HG02870 (cell line): ENCODE measurements around the gene AHR.

Experiments used
- ATAC-seq: cut with Tn5 transposase; IDR thresholded peaks from one replicate; pipeline ENCODE4 v1.9.1; 2021; ENCODE audit warnings: mild to moderate bottlenecking, moderate library complexity; ENCODE audit not compliant: unreplicated experiment

AHR gene

DNA sequence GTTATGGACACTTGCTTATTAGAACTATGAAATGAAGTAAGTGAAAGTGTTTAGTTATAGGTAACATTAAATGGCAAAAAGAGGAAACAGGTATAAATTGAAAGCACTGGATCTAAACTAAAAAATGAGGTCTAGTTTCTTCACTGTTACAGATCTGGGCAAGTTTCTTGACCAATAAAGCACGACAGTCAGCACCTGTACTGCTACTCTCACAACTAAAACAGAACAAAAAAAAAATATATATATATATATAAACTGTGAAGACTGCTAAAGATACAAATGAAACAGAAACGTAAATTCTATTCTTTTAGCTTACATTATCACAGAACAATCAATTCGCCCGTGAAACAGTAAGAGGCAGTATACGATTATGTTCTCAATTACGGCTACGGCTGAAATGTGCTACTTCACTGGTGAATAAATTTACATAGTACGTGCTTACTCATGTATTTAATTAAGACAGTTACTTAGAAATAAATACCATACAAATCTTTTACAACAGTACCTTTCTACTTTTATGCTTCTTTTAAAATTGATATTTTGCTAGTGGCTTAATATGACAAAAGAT, 4.2 kb downstream of the AHR start:
- peak; percentile 41 for ATAC-seq

DNA sequence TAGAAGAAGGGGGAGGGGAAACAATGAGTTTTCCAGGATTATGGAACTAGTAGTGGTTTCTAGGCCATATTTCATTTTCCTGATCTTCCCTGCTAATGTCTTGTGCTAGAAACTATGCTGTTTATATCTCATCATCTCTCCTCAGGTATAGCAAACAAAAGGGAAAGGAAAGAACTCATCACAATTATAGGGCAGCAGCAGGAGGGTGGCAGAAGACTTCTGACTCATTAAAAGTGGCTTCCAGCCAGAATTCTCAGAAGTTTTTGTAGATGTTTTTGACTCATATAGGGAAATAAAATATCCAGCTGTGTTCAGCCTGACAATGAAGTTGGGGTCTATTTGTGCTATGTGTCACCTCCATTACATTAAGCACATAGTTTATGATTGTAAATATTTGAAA, 6.5 kb downstream of the AHR start:
- no peak for ATAC-seq

DNA sequence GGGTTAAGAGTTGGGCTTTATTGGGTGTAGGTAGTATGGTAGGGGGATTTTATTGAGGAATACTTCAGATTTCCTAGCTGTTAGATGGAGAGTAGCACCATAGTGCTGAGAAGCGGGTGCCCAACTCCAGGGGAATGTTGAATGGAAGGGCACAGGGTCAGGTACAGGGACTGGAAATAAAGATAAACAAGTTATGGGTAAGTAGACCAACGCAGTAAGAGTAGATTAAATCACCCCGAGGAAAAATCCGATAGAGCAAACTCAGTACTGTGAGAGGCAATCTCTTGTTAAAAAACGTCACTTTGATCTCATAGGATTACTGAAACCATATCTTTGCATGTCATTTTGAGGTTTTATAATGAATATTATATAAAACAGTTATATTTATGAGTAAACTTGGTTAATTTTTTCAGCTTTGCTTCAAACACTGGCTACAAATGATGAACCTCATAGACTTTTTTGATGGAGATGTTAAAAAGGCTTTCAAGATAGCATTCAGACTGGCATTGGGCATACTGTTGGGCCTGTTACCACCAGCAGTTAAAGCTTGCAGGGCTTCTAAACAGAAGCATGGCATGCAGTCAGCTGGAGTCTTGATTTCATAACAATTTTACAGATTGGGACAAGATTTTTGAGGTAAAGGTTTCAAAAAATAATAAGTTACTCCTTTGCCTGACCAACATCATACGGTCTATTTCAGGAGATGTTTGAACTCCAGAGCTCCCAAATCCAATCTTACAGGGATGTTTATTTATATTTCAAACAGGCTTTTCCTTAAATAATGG, 7.1 kb downstream of the AHR start:
- ATAC-seq: no peak

DNA sequence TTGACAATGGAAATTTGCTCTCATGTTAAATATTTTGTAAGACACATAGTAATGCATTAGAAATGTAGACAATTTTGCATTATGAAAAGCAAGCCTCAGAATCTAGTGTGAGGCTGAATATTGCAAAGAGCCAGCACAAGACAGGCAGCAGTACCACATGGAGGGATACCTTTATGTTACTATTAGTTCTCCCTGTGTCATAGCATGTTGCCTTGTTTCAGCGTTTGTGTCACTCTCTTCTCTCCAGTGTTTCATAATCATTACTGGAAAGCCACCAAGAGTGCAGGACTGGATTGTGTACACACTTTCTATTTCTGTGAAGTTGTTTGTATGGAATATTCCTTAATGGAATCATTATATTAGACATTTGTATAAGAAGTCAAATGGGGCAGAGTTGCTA, 8.5 kb downstream of the AHR start:
- no peak for ATAC-seq

DNA sequence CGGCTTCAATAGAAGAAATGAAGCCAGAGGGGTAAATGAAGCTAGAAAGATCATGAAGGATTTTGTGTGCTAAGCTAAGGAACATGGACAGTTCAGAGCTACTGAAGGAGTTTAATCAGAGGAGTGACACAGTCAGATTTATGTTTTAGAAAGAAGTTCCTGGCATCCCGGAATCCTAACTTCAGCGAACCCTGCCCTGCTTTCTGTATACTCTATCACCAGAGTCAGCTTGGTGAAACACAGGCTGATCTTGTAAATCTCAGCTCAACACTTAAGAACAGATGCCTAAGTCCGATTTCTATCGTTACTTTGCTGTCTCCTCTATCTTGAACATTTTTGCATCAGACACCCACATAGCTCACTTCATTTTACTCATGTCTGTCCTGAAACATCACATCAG, 9.1 kb downstream of the AHR start:
- no peak for ATAC-seq

DNA sequence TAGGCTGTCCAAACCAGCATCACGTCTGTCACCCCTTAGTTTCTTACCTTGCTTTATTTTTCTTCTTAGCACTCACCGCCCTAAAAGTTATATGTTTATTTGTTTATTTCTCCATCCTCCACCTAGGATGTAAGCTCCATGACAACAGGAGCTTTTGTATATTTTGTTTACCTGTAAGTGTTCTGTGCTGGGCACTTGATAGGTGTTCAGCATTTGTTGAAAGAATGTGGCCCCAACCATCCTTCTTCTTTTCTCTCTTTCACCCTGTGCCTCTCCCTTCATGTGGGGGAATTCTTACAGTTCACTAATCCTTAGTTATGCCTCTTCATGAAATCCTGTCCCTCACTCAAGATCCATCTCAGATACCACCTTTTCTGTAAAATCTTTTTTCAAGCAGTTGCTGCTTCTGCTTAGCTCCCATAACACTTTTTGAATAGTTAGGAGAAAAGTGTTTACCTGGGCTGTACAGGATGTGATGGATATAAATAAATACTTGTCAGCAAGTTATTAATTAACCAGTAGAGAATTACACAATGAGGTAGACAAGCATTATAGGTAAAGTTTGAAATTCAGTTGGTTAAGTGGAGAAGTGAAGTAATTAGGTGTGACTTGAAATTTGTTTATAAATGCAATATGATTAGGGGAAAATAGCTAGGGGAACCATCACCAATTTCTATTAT, 9.7 kb downstream of the AHR start:
- ATAC-seq: no peak

DNA sequence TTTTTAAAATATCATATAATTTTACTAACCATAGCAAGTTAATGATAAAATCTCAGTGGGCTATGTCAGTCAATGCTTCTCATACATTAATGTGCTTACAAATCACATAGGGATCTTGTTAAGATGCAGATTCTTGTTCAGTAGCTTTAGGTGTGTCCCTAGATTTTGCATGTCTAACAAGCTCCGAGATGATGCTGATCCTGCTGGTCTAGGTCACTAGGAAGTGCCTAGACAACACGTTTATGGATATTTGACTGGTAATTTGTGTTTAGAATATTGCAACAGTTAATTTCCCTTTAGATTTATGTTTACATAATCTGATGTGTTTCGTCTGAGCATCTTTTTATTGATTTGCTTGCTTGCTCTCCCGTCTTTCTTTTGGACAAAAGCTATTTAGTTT, 12.7 kb downstream of the AHR start:
- no peak for ATAC-seq

DNA sequence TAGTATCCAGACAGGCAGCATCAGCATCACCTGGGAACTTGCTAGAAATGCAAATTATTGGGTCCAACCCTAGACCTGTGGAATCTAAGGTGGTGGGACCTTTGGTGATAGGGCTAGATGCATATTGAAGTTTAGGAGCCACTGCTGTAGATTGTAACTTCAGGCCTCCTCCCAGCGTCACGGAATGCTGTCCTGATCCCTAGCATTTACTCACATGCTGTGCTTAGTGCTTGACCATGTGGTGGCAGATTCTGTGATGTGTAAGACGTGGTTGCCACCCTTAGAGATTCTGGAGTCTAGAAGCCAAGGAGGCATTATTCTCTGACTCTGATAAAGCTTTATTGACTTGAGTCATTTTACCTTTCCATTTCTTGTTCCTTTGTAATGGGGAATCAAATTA, 13.5 kb downstream of the AHR start:
- no peak for ATAC-seq

DNA sequence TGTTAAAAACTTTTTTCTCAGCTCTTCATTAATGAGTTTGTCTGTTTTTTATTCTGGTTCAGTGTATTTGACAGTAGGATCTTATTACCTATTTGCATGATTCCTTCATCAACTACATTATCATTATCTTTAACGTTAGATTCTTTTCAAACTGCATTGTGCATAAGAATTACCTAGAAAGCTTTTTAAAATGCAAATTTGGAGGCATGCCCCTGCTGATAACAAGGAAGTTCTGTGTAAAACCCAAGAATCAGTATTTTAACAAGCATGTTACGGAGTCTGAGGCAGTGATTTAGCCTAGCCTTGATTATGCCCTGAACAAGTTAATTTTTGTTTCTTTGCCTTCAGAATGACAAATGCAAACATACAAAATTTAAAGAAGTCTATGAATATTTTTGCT, 14.2 kb downstream of the AHR start:
- ATAC-seq: no peak

DNA sequence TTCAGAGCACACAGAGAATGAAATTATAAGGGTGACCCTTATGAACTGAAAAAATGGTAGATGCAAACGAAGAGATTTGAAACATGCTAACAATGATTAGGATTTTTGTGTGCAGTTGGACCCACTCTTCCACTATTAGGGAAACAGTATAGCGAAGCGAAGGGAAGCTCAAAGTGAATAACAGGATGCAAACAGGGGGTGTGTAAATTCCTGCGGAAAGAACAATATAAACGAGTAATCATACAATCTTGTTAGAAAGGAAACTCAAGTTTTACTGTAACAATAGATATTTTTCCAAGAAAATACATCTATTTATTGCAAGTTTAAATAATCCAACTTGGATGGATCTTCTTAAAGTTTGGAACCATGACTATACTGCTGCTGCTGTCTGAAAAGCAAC, 14.7 kb downstream of the AHR start:
- no peak for ATAC-seq

DNA sequence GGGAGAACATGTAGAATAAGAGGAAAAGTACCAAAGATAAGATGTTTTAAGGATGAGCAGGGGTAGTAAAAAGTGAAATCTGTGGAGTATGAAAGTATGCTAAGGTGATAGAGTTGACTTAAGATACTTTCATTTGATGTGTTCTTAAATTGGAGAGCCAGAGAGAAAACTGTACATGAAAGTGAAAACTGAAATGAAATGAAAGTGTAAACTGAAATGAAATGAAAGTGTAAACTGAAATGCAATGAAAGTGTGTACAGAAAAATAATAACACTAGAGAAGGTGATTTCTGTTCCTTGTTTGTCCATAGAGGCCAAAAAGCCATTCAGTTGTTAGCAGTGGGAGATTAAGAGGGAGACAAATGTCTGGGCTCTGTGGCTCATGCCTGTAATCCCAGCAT, 17.5 kb downstream of the AHR start:
- no peak for ATAC-seq

DNA sequence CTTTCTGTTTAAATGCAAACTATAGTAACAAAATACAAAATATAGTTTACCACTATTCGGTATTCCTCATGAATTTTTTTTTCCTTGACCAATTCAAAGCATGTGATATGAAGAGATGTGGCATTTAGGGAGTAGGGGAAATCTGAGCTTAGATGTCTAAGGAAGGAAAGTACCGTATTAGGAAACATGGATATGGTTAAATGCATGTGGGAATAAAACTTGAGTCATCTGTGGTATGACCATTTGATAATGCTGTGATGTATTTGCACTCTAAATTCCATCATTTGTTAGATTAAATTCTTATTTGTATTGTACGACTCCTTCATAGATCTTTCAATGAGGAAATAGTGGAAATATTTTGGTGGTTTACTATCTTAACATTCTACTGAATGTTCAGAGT, 19.7 kb downstream of the AHR start:
- ATAC-seq: no peak

DNA sequence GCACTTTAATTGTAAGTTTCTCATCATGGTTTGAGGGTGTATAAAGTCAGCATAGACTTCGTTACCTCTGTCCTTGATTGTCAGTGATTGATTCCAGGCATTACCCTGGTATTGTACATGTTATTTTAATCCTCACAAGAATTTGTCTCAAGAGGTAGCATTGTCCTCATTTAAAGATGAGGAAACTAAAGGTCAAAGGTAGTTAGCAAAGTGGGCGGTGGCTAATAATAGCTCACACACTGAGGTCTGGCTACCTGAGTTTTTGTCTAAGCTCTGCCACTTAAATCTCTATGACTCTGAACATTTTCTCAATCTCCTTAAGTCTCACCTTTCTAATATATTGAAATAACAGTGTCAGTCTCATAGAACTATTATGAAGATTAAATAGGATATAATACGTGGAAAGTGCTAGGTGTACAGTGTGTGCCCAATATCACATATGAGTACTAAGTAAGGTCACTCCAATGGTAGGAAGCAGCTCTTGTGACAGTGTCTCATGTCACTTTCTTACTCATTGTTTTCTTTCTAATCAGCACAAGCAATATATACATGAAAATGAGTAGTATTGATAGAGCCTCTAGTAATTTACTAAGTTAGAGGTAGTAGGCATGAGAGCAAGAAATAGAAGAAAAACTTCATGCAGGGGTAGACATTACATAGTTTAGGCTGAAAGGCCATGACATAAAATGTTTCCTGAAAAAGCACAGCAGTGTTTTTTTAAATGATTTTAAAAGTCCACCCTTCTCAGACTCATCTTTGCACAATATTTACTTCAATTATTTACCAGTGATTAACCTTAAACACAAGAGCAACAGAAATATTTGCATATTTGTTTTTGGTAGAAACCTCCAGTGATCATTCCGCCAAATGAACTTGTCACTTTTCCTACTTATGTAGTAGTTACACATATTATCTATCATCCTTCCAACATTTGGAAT, 21.0 kb downstream of the AHR start:
- ATAC-seq: no peak

DNA sequence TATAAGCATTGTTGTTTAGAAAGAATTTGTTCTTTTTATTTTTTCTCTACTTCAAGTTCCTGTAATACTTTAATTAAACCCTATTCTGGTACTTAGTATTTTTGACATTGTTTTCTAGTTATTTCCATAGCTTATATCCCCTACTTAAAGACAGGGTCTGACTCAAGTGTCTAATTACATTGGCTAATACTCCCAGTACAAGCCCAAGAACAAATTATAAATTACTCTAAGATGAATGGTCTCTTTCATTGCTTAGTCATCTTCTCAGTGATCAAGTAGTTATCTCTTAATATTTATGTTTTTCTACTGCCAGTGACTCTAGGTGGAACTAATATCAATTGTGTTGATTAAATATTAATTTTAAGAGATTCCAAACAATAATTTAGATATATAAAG, 21.6 kb downstream of the AHR start:
- ATAC-seq: no peak

DNA sequence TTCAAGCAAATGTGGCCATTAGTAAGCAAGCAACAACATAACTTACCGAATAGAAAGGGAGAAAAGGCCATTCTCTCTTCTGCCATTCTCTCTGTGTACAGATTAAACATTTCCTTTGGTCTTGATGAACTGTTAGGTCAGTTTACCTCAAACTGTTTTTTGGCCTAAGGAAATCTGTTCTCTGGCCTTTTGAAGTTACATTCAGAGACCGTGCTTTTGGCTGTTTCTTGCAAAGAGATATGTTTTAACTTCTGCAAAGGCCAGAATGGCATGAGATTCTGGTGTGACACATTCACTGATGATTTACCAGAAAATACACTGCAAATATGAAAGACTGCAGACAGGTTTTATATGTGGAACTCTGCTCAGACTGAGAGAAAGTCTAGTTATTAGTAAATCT, 22.2 kb downstream of the AHR start:
- ATAC-seq: no peak

DNA sequence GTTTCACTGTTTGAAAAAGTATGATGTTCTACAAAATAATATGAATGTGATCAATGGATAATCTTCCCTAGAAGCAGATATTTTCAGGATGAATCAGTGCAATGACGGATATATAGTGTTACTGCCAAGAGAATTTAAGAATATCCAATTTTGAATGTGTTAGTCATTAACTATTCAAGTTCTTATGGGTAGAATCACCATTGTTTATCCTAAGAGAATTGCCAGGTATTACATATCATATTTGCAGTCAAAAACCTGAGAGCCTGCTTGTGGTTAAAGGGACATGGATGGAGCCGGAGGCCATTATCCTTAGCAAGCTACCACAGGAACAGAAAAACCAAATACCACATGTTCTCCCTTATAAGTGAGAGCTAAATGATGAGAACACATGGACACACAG, 26.9 kb downstream of the AHR start:
- ATAC-seq: no peak

DNA sequence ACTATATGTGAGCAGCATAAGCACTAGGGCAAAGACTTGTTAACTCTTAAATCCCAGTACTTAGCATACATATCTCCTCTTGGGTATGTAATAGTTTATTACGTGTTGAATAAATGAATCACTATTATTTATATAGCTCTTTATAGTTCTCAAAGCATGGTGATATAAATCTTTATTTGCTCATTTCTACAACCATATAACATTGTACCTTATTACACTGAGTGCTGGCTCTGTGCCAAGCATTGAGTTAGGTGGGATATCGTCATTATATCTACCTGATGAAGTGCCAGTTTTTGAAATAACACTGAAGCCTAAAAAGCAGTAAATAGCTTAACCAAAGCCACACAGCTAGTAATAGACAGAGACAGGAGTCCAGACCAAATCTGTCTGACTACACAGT, 27.9 kb downstream of the AHR start:
- ATAC-seq: no peak

DNA sequence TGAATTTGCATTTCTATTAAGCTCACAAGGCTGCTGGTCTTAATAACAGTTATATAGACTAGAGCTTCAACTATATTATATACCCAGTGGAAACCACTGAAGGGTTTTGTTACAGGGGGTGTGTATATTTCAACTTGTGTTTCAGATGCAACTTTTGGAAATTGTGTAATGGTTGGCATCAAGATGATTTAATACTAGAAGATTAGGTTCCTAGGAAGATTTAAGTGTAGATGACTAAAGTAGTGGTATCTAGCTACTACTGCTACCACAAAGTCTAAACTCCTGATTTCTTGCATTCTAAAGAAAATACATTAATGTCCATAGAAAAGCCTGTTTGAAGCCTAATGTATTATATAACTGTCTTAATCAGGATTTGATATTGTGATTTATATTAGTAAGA, 30.2 kb downstream of the AHR start:
- ATAC-seq: no peak

DNA sequence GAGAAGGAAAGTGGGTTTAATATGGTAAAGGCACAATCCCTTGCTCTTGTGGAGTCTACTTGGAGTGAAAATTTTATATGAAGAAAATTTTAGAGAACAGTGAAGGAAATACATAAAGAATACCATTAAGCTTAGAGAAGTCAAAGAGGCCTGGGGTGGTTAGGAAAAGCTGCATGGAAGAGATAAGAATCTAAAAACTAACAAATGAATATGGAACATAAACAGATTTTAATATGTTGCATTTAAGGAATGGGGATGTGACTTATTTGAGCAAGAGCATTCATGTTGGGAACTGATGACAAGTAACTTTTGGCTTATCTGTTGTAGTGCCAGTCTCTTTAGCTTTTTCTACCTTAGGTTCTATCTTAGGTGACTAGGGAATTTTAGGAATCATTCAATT, 31.0 kb downstream of the AHR start:
- ATAC-seq: no peak

DNA sequence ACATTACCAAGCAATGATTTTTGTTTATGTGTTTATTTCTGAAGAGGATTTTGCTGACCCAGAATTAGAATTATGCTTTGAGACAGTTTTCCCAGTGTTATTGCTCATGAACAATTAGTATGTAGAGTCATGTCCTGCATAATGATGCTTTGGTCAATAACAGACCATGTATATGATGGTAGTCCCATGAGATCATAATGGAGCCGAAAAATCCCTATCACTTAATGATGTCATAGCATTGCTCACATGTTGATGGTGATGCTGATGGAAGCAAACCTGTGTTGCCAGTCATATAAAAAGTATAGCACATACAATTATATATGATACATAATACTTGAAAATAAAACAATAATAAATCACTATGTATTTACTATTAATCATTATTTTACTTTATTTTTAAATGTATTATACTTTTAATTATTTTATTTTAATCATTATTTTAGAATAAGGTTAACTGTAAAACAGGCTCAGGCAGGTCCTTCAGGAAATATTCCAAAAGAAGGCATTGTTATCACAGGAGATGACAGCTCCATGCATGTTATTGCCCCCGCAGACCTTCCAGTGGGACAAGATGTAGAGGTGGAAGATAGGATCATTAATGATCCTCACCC, 33.5 kb downstream of the AHR start:
- ATAC-seq: no peak

DNA sequence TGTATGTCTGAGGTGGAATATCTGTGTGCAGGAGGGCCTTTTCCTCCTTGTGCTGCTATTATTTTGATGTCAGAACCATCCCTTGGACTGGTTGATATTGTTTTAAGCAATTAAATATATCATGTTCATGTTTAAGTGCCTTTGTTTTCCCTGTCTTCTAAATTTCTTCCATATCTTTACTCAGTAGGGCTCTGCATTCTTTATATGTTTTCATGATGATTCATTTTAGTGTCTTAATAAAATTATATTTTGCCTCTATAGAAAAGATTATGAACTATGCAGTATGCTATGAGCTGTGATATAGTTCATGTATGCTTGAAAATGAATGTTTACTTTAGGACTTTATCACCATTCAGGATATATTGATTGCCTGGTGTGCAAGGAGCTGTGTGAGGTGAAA, 34.8 kb downstream of the AHR start:
- ATAC-seq: no peak
